Measurements from ENCODE around the gene CCNH. TPM values are rescaled to one million over a fixed set of nuclear protein-coding genes. Genes with fewer than 3 reads are reported as not detected.

The CCNH gene
- total RNA-seq, 2 experiments from 2014 or later: 68.7 to 76.1 TPM

DNA sequence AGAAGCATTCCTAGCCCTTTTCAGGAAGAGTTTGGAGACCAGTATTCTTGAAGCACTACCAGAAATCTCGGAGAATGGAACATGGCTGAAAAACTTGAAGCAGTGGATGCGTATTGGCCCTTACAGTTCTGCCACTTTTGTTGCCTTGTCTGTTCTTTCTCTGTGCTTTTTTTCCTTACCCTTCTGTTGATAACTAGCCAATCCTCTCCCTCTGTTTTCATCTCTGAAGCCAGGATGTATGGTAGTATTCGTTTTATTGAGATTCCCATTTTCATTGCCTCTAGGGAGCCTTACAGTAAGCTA is 564 bp upstream of the CCNH start:
- intact Hi-C loops (cut with micrococcal nuclease): loop anchor here (5.0 kb wide), 1 partner anchor 146 kb away; the partner anchor contains the start of gene RASA1
- CTCF ChIA-PET: interaction anchor here (2.9 kb wide), 1 partner anchor 14 kb away, joined by 16 read pairs; no protein-coding TSS in a partner anchor
- TF ChIP-seq, protein P1, sequence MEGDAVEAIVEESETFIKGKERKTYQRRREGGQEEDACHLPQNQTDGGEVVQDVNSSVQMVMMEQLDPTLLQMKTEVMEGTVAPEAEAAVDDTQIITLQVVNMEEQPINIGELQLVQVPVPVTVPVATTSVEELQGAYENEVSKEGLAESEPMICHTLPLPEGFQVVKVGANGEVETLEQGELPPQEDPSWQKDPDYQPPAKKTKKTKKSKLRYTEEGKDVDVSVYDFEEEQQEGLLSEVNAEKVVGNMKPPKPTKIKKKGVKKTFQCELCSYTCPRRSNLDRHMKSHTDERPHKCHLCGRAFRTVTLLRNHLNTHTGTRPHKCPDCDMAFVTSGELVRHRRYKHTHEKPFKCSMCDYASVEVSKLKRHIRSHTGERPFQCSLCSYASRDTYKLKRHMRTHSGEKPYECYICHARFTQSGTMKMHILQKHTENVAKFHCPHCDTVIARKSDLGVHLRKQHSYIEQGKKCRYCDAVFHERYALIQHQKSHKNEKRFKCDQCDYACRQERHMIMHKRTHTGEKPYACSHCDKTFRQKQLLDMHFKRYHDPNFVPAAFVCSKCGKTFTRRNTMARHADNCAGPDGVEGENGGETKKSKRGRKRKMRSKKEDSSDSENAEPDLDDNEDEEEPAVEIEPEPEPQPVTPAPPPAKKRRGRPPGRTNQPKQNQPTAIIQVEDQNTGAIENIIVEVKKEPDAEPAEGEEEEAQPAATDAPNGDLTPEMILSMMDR (IDR thresholded peaks at IDR 0.05): no peak
- H3K4me3 Mint-ChIP-seq: peak overlapping the region; percentile 93
- no peak for DNase-seq
- no peak for ATAC-seq
- POLR2A ChIA-PET: interaction anchor here (0.8 to 1.3 kb wide), 2 partner anchors 21 to 31 kb away, joined by 3 to 4 read pairs; no protein-coding TSS in a partner anchor
- peaks cover 30% of the 10 kb centered on the region for H3K4me1 Mint-ChIP-seq (ENCODE audit: low read depth)
- H3K27me3 Mint-ChIP-seq: no peaks in the 10 kb centered on the region
- H3K27ac Mint-ChIP-seq: peak overlapping the region; percentile 94
- peaks cover 28% of the 10 kb centered on the region for H3K36me3 Mint-ChIP-seq (ENCODE audit: low read depth)
- H3K9me3 Mint-ChIP-seq: no peaks in the 10 kb centered on the region

DNA sequence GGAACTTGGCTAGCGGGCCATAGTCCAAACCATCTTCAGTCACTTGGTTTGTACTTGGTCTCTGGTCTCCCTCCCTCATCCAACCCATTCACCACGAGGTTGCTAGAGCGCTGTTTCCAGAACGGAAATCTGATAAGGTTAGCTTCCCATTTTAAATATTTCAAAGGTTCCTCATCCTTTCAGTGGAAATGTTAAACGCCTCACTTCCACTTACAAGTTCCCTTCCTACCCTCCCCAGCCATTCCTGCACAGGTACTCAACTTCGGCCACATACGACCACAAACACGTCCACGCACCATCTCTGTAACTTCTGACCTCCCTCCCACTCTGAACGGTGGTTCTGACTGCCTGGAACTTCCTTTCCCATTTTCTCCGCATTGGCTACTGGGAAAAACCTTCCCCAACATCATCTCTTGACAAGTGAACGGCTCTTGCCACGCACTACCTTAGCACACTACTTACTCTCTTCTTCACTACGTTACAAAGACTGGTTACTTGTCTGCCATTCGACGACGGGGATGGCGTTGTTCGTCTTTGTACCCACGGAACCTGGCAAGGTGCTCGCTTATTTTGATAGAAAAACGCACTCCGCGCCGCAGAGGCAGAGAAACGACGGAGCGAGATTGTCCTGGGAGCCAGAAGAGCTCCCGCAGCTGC is 629 bp downstream of the CCNH start:
- ChIA-PET POLR2A (interaction anchor here (1.3 to 1.5 kb wide), 3 partner anchors 12 to 292 kb away, joined by 3 to 5 read pairs (median 4); no protein-coding TSS in a partner anchor), CTCF (interaction anchor here (0.9 to 2.9 kb wide), 2 partner anchors 13 to 144 kb away, joined by 3 to 16 read pairs; partner anchors contain the start of gene RASA1)
- peak; percentile 53 for DNase-seq
- peaks cover 37% of the 10 kb centered on the region for H3K36me3 Mint-ChIP-seq (ENCODE audit: low read depth)
- peak; percentile 23 for ATAC-seq
- peak overlapping the region; percentile 94 for H3K27ac Mint-ChIP-seq
- TF ChIP-seq, protein P1 (IDR thresholded peaks at IDR 0.05): no peak
- H3K4me1 Mint-ChIP-seq (ENCODE audit: low read depth): peaks cover 41% of the 10 kb centered on the region
- no peaks in the 10 kb centered on the region for H3K9me3 Mint-ChIP-seq
- intact Hi-C loops (cut with micrococcal nuclease): loop anchor here (5.0 kb wide), 1 partner anchor 145 kb away; the partner anchor contains the start of gene RASA1
- H3K27me3 Mint-ChIP-seq: no peaks in the 10 kb centered on the region
- peak overlapping the region; percentile 93 for H3K4me3 Mint-ChIP-seq

DNA sequence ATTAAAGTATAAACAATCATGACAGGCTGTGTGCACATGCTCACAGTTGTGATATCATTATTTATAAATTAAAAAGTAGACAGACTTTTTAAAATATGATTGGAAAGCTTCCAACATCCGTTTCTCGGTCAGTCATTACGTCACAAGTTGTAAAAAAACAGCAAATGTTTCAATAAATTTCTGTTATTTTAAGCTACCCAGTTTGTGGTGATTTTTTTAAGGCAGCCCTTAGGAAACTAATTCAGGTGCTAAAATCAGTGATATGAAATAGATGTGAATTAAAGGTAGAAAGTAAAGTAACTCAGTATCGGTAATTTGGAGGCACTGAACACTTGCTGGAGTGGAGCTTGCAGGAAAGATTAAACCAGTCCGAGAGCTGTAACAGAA is 1.2 kb downstream of the CCNH start:
- peak overlapping the region; percentile 94 for H3K27ac Mint-ChIP-seq
- H3K4me3 Mint-ChIP-seq: peak overlapping the region; percentile 93
- no peak for ATAC-seq
- TF ChIP-seq, protein P1 (IDR thresholded peaks at IDR 0.05): no peak
- CTCF ChIA-PET: interaction anchor here (0.9 to 2.9 kb wide), 2 partner anchors 12 to 144 kb away, joined by 3 to 16 read pairs; partner anchors contain the start of gene RASA1
- POLR2A ChIA-PET: interaction anchor here (1.4 to 1.5 kb wide), 2 partner anchors 12 to 291 kb away, joined by 3 to 5 read pairs; no protein-coding TSS in a partner anchor
- no peaks in the 10 kb centered on the region for H3K27me3 Mint-ChIP-seq
- peaks cover 43% of the 10 kb centered on the region for H3K36me3 Mint-ChIP-seq (ENCODE audit: low read depth)
- intact Hi-C loops (cut with micrococcal nuclease): loop anchor here (5.0 kb wide), 1 partner anchor 144 kb away; the partner anchor contains the start of gene RASA1
- peaks cover 46% of the 10 kb centered on the region for H3K4me1 Mint-ChIP-seq (ENCODE audit: low read depth)
- DNase-seq: no peak
- H3K9me3 Mint-ChIP-seq: no peaks in the 10 kb centered on the region

DNA sequence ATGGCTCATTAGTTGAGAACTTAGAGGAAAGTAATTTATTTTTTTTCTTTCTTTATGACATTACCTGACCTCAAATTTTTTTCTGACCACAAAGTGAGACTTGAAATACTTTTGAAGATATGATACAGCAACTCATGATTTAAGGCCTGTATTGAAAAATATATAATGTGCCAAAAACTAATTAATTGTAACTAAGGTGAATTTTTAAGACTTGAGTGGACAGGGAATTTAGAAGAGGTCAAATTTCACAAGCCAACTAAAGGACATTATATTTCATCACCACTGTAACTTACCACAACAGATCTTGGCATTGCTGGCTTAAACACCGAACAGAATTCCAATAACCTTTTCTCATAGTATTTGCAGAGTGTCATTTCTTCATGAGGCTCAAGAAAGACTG is 1.8 kb downstream of the CCNH start:
- Mint-ChIP-seq H3K27ac (peak overlapping the region; percentile 74), H3K4me1 (ENCODE audit: low read depth) (peaks cover 52% of the 10 kb centered on the region), H3K27me3 (no peaks in the 10 kb centered on the region), H3K4me3 (peak overlapping the region; percentile 93), H3K9me3 (no peaks in the 10 kb centered on the region), H3K36me3 (ENCODE audit: low read depth) (peaks cover 48% of the 10 kb centered on the region)
- DNase-seq: no peak
- intact Hi-C loops (cut with micrococcal nuclease): loop anchor here (5.0 kb wide), 1 partner anchor 144 kb away; the partner anchor contains the start of gene RASA1
- CTCF ChIA-PET: interaction anchor here (2.9 kb wide), 1 partner anchor 11 kb away, joined by 16 read pairs; no protein-coding TSS in a partner anchor
- TF ChIP-seq, protein P1 (IDR thresholded peaks at IDR 0.05): no peak
- POLR2A ChIA-PET: interaction anchor here (1.4 kb wide), 1 partner anchor 291 kb away, joined by 3 read pairs; no protein-coding TSS in a partner anchor
- no peak for ATAC-seq

DNA sequence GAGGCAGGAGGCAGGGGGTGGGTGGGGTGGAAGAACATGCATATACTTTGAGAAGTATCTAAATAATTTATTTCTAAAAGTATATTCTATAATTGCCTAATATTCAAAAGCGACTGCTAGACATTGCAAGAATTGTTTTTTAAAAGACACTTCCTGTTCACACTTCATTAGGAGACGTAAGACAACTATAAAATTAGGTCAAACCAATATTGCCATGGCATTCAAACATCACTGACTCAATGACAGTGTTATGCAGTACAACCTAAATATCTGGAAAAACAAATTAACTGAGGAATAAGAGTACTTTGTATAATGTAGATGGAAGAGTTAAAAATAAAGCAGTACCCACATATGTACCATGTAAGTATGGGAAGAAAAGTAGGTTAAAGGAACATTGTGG is 4.5 kb downstream of the CCNH start:
- Mint-ChIP-seq H3K4me3 (no peak overlapping the region), H3K4me1 (ENCODE audit: low read depth) (peaks cover 59% of the 10 kb centered on the region), H3K27ac (peak overlapping the region; percentile 64), H3K9me3 (no peaks in the 10 kb centered on the region), H3K36me3 (ENCODE audit: low read depth) (peaks cover 67% of the 10 kb centered on the region), H3K27me3 (no peaks in the 10 kb centered on the region)
- DNase-seq (no peak), ATAC-seq (no peak)
- TF ChIP-seq, protein P1 (IDR thresholded peaks at IDR 0.05): no peak
- POLR2A ChIA-PET: no interaction called here
- CTCF ChIA-PET: interaction anchor here (1.3 kb wide), 1 partner anchor 9 kb away, joined by 5 read pairs; no protein-coding TSS in a partner anchor
- intact Hi-C loops (cut with micrococcal nuclease): loop anchor here (10.0 kb wide), 1 partner anchor 283 kb away; no protein-coding TSS in a partner anchor
